Fibroblast of skin of back (primary cell): ENCODE measurements around the gene CARD8.
"Not testable (repeated sequence)": the region's sequence is repeated elsewhere in the genome, so short reads cannot be mapped to it uniquely, and the experiment has no call there.

ENCODE experiments used
- DNase-seq: peaks from one replicate; pipeline ENCODE4 v3.0.0-alpha.2; 2013

The CARD8 gene

DNA sequence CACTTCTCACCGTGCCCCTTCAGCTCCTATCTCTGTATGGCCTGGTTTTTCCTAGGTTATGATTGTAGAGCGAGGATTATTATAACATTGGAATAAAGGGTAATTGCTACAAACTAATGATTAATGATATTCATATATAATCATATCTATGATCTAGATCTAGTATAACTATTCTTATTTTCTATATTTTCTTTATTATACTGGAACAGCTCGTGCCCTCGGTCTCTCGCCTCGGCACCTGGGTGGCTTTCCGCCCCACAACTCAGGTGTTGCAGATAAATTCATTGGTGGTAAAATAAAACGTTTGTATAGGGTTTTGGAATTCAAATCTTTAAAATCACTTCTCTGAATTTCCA is 4.6 kb upstream of the CARD8 start:
- DNase-seq = not testable (repeated sequence)

- not testable (repeated sequence) for DNase-seq
Measured at GRCh38 chr19:48258992-48259391, 3.3 kb upstream of the CARD8 start.

GRCh38 chr19:48258350-48258749 is 2.6 kb upstream of the CARD8 start:
- DNase-seq = no peak

GRCh38 chr19:48254529-48254970 is 1.2 kb downstream of the CARD8 start:
- no peak for DNase-seq

DNA sequence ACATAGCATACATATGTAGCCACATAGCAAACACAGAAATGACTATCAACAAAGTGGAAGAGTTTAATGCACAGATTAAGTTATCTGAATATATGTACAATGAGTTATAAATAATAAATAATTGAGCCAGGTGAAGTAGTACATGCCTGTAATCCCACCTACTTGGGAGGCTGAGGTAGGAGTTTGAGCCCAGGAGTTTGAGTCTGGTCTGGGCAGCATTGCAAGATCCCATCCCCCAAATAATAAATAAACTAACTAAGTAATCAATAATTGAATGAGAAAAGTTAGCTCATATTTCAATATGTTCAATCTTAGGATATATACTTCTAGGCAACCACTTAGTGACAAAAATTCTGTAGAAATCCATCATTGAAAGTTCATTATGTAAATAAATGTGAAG is 1.7 kb downstream of the CARD8 start:
- no peak for DNase-seq

GRCh38 chr19:48252609-48253008 is 3.1 kb downstream of the CARD8 start:
- no peak for DNase-seq

DNA sequence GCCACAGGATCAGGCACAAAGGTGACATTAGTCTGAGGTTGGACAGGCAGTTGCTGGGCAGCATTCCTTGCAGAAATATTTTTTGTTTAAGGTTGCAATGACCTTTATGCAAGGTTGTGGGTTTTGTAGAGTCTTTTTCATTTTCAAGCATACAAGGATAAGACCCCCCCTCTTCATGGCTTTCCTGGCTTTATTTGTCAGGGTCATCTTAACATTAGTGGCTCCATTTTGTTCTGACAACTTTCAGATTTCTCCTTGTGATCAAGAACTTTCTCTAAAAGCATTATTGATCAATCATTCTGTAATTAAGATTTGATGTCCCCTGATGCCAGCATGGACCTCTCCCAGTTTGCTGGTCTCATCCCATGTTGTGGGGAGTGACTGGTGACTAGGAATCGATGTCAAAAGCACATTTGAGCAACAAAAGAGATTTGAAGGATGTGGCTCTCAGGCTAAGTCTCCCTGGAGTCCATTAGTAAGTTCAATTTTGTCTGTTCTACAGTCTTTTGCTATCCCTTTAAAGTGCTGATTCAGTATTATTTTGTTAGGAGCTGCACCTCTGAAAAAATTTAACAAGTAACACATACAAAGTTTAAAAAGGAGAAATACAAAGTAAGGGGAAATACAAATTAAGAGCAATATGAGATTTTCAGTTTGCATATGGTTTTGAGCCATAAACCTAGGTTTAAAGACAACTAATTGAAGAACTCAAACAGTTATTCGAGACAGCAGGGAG is 5.3 kb downstream of the CARD8 start:
- DNase-seq = no peak

- no peak for DNase-seq
Measured at GRCh38 chr19:48249502-48250014, 6.2 kb downstream of the CARD8 start.

DNA sequence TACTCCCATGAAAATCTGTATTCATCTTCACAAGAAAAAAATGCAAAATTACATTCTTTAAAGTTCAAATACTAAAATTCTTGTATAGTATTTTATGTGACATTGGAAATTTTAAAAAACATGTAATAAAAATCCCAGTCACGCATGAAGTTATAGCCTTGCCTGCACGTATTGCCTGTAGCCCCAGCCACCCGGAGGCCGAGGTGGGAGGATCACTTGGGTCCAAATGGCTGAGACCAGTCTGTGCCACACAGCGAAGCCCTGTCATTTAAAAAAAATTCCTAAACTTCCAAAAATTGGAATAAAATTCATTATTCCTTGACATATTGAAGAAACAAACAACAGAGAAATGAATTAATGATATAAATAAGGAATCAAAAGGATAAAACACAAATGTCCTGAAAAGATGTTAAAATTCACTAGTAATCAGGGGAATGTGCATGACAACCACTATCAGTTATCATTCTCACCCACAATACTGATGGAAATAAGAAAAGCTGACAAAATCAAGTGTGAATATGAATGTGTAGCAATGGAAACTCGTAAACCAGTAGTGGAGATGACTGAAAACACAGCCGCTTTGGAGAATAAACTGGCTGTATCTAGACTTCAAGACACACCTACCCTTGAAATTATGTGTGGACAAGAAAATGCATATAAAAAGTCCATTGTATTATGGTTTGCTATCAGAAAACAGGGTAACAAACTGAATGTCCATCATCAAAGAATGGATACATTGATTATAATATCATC is 7.5 kb downstream of the CARD8 start:
- DNase-seq = no peak

DNA sequence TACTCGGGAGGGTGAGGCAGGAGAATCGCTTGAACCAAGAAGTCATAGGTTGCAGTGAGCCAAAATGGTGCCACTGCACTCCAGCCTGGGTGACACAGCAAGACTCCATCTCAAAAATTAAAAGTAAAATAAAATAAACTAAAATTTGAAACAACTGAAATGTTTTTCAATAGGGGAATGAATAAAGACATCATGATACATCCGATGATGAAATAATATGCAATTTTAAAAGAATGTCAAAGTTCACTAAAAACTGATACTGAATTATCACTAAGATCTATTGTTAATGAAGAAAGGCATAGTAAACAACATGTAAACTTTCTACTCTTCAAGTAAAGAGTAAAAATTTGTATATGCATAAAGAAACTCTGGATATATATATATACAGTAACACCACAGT is 8.5 kb downstream of the CARD8 start:
- no peak for DNase-seq

- no peak for DNase-seq
Measured at GRCh38 chr19:48246101-48246500, 9.6 kb downstream of the CARD8 start.

DNA sequence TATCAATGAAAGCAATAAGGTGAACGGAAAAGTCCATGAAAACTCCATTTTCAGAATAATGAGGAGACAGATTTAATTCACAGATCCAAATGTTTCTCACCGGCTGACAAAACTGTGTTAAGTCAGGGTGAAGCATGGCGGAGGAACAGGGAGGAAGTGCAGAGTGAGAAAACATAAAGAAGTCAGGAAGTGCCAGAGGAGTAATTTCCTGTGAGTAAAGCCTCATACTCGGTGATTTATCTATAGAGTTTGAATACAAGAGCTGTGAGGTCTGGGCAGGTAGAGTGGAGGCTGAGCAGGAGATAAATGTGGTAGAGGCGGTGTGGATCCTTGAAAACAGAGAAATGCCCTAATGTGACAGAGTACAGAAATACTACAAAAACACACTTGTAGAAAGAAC is 11.4 kb downstream of the CARD8 start:
- DNase-seq = no peak

DNA sequence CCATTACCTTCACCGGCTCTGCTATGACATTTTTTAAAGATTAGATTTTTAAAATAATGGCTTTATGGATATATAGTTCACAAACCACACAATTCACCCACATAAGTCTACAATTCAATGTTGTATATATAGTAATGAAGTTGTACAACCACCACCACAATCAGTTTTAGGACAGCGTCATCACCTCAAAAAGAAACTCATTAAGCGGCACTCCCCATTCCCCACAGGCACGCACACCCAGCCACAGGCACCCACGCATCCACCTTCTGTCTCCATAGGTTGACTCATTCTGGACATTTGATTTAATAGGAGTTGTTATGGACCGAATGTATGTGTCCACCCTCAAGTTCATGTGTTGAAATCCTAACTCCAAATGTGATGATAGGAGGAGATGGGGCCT is 13.9 kb downstream of the CARD8 start:
- not testable (repeated sequence) for DNase-seq

- no peak for DNase-seq
Measured at GRCh38 chr19:48239582-48240141, 16.1 kb downstream of the CARD8 start.

DNA sequence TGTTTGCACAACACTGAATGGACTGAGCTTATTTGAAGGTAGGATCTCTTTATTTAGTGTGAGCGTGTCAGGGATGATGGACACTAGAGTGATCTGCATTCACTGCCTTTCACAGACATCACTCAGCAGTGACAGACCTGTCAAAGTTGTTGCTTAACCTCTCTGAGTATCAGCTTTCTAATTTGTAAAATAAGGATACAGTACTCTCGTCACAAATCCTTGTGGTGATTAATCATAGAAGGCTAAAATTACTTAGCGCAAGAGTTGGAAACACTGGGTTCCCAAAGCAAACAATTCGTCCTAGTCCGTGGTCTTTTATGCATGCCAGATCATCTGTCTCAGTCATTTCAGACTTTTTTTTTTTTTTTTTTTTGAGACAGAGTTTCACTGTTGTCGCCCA is 16.6 kb downstream of the CARD8 start:
- no peak for DNase-seq

DNA sequence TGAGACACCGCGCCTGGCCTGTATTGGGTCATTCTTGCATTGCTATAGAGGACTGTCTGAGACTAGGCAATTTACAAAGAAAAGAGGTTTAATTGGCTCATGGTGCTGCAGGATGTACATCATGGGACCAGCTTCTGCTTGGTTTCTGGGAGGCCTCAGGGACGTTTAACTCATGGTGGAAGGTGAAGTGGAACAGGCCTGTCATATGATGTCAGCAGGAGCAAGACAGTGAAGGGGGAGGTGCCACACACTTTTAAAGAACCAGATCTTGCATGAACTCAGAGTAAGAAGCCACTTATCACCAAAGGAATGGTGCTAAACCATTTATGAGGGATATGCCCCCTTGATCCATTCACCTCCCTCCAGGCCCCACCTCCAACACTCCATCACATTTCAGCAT is 18.7 kb downstream of the CARD8 start:
- DNase-seq = no peak

DNA sequence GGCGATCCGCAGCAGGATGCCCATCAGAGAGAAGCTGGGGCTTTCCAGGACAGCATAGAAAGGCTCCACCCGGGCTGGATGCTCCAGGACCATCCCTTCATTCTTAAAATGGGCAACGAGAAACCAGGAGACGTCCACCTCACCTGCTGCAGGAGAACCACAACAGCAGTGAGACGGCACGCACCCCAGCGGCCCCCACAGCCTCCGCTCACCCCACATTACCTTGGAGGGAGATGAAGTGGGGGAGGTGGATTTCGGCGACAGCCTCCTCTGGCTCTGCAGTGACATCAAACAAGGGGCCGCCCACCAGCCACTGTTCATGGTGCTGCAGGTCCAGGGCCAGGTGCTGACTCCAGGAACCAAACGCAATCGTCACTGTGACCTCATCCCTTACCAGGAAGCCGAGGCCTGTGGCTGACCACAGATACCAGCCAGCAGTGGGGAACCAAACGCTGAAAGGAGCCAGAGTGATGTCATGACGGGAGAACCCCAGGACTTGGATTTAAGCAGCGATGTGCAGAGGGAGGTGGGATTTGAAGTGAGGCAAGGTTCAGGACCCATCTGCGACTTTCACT is 25.1 kb downstream of the CARD8 start:
- no peak for DNase-seq

- DNase-seq = no peak
Measured at GRCh38 chr19:48221628-48222027, 34.1 kb downstream of the CARD8 start.

GRCh38 chr19:48220784-48221183 is 34.9 kb downstream of the CARD8 start:
- not testable (repeated sequence) for DNase-seq

GRCh38 chr19:48218997-48219396 is 36.7 kb downstream of the CARD8 start:
- no peak for DNase-seq

DNA sequence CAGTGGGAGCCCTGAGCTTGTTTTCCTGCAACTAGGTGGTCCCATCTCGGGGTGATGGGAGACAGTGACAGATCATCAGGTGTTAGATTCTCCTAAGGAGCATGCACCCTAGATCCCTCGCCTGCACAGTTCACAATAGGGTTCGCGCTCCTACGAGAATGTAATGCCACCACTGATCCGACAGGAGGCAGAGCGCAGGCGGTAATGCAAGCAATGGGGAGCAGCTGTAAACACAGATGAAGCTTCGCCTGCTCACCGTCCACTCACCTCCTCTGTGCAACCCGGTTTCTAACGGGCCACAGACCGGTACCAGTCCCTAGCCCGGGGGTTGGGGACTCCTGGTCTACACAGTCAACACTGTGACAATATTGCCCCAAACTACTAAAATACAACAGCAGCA is 38.8 kb downstream of the CARD8 start:
- DNase-seq = no peak

GRCh38 chr19:48213959-48214358 is 41.8 kb downstream of the CARD8 start:
- DNase-seq = peak; percentile 45

DNA sequence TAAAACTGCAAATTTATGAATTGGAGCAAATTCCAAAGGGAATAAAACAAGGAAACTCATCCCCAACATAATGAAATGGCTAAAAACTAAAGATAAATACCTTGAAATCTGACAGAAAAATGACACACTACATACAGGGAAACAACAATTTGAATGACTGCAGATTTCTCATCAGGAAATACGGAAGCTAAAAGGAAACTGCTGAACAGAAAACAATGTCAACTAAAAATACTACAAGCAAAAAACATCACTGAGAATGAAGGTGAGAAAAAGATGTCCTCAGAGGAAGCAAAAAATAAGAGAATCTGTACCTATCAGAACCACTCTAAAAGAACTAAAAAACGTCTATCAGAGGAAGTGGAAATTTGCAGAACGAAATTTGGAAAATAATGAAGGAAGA is 45.7 kb downstream of the CARD8 start:
- DNase-seq = no peak
